ENCODE data around the gene STPG3. TPM values are rescaled to one million over a fixed set of nuclear protein-coding genes. Genes with fewer than 3 reads are reported as not detected.
"Not testable (repeated sequence)": the region's sequence is repeated elsewhere in the genome, so short reads cannot be mapped to it uniquely, and the experiment has no call there.

Gene STPG3
- total RNA-seq, 4 donors from 2014 or later: not detected

DNA sequence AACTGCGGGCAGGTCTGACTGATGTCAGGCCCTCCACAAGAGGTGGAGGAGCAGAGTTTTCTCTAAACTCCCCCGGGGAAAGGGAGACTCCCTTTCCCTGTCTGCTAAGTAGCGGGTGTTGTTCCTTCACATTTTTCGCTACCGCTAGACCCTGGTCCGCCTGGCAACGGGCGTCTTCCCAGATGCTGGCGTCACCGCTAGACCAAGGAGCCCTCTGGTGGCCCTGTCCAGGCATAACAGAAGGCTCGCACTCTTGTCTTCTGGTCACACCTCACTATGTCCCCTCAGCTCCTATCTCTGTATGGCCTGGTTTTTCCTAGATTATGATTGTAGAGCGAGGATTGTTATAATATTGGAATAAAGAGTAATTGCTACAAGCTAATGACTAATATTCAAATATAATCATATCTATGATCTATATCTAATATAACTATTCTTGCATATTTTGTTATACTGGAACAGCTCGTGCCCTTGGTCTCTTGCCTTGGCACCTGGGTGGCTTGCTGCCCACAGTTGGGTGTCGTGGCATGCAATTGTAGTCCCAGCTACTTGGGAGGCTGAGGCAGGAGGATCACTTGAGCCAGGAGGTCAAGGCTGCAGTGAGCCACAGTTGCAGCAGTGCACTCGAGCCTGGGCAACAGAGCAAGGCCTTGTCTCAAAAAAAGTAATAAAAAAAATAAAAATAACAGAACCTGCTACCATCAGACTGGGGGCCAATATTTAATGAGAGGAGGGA lies 11.3 kb downstream of the STPG3 start:
- H3K27me3 ChIP-seq; intact Hi-C loops (cut with DNase I); H3K9me3 ChIP-seq; H3K27ac ChIP-seq; H3K4me3 ChIP-seq; H3K4me1 ChIP-seq; DNase-seq: not testable (repeated sequence)
- WGBS, 2 donors: 33 to 46% methylated on average over 15 of the region's 15 CpGs
- H3K36me3 ChIP-seq: peaks cover 23 to 85% (median 28%) of the 10 kb centered on the region in 3 donors
- peak; percentile 10 to 52 (median 34) for TF ChIP-seq CTCF (IDR thresholded peaks at IDR 0.05)

- DNase-seq: no peak
- Histone ChIP-seq H3K9me3 (no peaks in the 10 kb centered on the region), H3K4me3 (no peak overlapping the region), H3K4me1 (peaks cover 0 to 5% (median 0%) of the 10 kb centered on the region in 3 donors), H3K27ac (no peak overlapping the region), H3K36me3 (peaks cover 23 to 85% (median 28%) of the 10 kb centered on the region in 3 donors), H3K27me3 (no peaks in the 10 kb centered on the region)
- intact Hi-C loops (cut with DNase I): no loop called here
- TF ChIP-seq CTCF (IDR thresholded peaks at IDR 0.05): no peak
- TF ChIP-seq POLR2A (IDR thresholded peaks at IDR 0.05): no peak
- 83 to 85% methylated on average over 8 to 23 of the region's 24 CpGs for WGBS, 2 donors
Measured at GRCh38 chr9:137262909-137263285, 11.8 kb downstream of the STPG3 start.

DNA sequence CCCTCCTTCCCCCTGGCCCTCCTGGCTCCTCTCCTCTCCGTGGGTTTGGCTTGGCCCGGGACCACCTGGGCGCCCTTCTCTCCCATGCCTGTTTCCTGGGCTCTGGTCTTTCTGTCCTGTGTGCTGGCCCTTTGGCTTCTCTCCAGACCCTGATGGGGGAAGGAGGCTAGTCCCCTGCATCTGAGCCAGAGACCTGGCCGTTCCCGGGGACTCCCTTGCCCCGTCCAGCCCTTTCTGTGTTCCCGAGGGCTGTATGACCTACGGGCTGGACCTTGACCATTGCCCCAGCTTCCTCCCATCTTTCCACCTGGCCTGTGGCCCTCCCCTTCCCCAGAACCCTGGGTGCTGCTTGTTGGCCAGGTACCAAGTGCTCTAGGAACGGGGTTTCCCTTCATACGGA lies 12.4 kb downstream of the STPG3 start:
- TF ChIP-seq POLR2A (IDR thresholded peaks at IDR 0.05) (no peak), CTCF (IDR thresholded peaks at IDR 0.05) (no peak)
- WGBS, 2 donors: 84% methylated on average over 9 of the region's 10 CpGs; no CpG with 5 or more reads in 1 of the 2 donors
- intact Hi-C loops (cut with DNase I): no loop called here

DNA sequence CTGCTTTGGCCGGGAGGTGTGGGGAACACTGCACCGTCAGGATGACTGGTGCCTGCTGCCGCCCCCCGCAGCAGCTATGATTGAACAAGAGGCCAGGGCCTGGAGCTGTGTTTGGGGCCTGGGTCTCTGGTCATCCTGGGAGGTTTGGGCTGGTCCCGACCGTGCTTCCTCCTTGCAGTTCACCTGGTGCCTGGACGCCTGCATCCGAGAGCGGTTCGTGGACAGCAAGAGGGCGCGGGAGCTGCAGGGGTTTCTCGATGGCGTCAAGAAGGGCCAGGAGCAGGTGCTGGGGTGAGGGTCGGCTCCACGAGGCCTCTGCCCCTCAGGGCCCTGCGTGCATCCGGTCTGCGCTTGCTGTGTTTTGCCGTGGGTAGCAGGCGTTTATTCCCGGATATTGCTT lies 13.0 kb downstream of the STPG3 start:
- Histone ChIP-seq H3K4me3 (no peak overlapping the region), H3K27ac (no peak overlapping the region), H3K4me1 (peaks cover 0 to 17% (median 4%) of the 10 kb centered on the region in 3 donors), H3K9me3 (no peaks in the 10 kb centered on the region), H3K27me3 (no peaks in the 10 kb centered on the region), H3K36me3 (peaks cover 23 to 85% (median 28%) of the 10 kb centered on the region in 3 donors)
- DNase-seq: no peak
- intact Hi-C loops (cut with DNase I): no loop called here
- WGBS, 2 donors: 92 to 96% methylated on average over 8 to 14 of the region's 22 CpGs
- TF ChIP-seq POLR2A (IDR thresholded peaks at IDR 0.05): no peak
- TF ChIP-seq CTCF (IDR thresholded peaks at IDR 0.05): no peak

More for the DNA sequence above, 12.4 kb downstream of the STPG3 start:
- Histone ChIP-seq H3K4me1 (peaks cover 0 to 11% (median 0%) of the 10 kb centered on the region in 3 donors), H3K27me3 (no peaks in the 10 kb centered on the region), H3K9me3 (no peaks in the 10 kb centered on the region), H3K27ac (no peak overlapping the region), H3K36me3 (peaks cover 23 to 85% (median 28%) of the 10 kb centered on the region in 3 donors), H3K4me3 (no peak overlapping the region)
- DNase-seq: no peak

- Histone ChIP-seq H3K27me3 (no peaks in the 10 kb centered on the region), H3K36me3 (peaks cover 23 to 87% (median 28%) of the 10 kb centered on the region in 3 donors), H3K4me3 (no peak overlapping the region), H3K9me3 (no peaks in the 10 kb centered on the region), H3K4me1 (peaks cover 0 to 33% (median 11%) of the 10 kb centered on the region in 3 donors), H3K27ac (no peak overlapping the region)
- TF ChIP-seq CTCF (IDR thresholded peaks at IDR 0.05): no peak
- TF ChIP-seq POLR2A (IDR thresholded peaks at IDR 0.05): no peak
- 89 to 100% methylated on average over 1 to 14 of the region's 29 CpGs for WGBS, 2 donors
- no peak for DNase-seq
- intact Hi-C loops (cut with DNase I): no loop called here
Measured at GRCh38 chr9:137265496-137266161, 14.5 kb downstream of the STPG3 start.
